ENCODE results near the gene MBD2.
"Not testable (repeated sequence)": the region's sequence is repeated elsewhere in the genome, so short reads cannot be mapped to it uniquely, and the experiment has no call there.

MBD2 gene, protein sequence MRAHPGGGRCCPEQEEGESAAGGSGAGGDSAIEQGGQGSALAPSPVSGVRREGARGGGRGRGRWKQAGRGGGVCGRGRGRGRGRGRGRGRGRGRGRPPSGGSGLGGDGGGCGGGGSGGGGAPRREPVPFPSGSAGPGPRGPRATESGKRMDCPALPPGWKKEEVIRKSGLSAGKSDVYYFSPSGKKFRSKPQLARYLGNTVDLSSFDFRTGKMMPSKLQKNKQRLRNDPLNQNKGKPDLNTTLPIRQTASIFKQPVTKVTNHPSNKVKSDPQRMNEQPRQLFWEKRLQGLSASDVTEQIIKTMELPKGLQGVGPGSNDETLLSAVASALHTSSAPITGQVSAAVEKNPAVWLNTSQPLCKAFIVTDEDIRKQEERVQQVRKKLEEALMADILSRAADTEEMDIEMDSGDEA

GRCh38 chr18:54224379-54225014, at the start of gene MBD2:
MBD2 (minus strand) TSS chr18:54224669; CDS start chr18:54224559, 110 bp downstream.
- DNase-seq (ENCODE audit: low read depth in 1 of 2, low spot score in 1 of 2), result peak; percentile 84 to 93

DNA sequence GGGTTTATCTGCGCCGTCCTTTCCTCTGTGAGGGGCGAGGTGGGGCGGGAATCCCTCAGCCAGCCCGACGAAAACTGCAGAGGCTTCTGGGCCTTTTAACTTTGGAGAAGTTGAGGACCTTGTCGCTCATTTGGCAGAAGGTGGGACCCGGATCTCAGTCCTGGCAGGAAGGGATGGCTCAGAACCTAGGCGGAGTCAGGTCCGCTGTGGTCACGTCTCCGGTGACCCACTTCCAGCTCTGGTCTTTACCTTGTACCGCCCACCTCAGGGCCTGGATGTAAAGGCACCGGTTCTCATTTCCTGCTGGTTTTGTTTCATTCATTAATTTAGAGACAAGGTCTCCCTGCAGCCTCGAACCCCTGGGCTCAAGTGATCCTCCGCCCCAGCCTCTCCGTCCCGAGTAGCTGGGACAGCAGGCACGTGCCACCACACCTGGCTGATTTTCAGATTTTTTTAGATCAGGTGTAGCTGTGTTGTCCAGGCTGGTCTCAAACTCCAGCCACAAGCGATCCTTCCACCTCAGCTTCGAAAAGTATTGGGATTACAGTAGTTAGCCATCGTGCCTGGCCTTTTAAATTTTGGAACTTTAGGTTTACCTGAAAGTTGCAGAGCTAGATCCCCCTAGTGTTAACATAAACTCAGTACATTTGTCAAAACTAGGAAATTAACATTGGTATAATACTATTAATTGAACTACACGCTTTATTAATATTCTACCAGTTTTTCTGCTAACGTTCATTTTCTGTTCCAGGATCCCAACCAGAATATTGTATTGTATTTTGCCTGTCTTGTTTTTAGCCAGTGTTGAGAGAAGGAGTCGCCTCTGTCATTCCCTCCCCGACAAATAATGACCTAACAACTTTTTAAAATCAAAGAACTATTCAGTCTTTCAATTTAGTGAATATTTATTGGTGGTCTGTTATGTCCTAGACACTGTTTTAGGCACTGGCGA, 45.7 kb upstream of the MBD2 start:
- DNase-seq (ENCODE audit: low read depth in 1 of 2, low spot score in 1 of 2), result peak in 1 of 2 donors; percentile 36

DNA sequence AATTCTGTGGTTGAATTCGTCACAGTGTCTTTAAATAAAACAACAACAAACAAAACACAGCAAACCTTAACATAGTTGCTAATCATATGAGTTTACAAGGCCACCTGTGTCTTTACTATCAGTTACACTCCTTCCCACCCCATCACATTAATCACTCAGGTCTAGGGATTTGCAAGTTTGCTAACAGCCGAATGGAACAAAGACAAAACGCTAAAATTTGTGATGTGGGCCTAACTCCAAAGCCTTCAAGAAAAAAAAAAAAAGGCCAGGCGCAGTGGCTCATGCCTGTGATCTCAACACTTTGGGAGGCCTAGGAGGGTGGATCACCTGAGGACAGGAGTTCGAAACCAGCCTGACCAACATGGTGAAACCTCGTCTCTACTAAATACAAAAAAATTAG, 44.3 kb upstream of the MBD2 start:
- DNase-seq (ENCODE audit: low read depth in 1 of 2, low spot score in 1 of 2), result no peak

- DNase-seq (ENCODE audit: low read depth in 1 of 2, low spot score in 1 of 2), result no peak
Observed at GRCh38 chr18:54267701-54268100, 43.2 kb upstream of the MBD2 start.

- DNase-seq (ENCODE audit: low read depth in 1 of 2, low spot score in 1 of 2), result peak in 1 of 2 donors; percentile 18
Observed at GRCh38 chr18:54263904-54264336, 39.5 kb upstream of the MBD2 start.

GRCh38 chr18:54261894-54262293, 37.4 kb upstream of the MBD2 start:
- peak in 1 of 2 donors; percentile 19 for DNase-seq (ENCODE audit: low read depth in 1 of 2, low spot score in 1 of 2)

DNA sequence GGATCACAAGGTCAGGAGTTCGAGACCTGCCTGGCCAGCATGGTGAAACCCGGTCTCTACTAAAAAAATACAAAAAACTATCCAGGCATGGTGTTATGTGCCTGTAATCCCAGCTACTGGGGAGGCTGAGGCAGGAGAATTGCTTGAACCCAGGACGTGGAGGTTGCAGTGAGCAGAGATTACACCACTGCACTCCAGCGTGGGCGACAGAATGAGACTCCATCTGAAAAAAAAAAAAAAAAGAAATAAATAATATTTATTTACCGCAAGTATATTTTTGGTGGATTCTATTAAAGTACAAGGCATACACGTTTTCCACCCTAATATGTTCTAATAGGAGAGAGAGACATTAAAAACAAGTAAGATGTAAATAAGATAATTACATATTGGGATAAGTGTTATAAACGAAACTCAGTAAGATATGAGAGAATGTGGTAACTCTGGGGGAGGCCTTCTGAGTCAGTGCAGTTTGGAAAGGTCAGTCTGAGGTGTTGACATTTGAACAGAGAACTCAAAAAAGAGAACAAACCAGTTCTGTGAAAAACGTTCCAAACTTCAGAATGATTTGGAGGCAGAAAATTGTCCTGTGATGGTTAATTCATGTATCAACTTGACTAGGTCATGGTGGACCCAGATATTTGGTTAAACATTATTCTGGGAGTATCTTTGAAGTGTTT, 36.1 kb upstream of the MBD2 start:
- no peak for DNase-seq (ENCODE audit: low read depth in 1 of 2, low spot score in 1 of 2)

GRCh38 chr18:54257818-54258217, 33.3 kb upstream of the MBD2 start:
- not testable (repeated sequence) for DNase-seq (ENCODE audit: low read depth in 1 of 2, low spot score in 1 of 2)

GRCh38 chr18:54257015-54257414, 32.5 kb upstream of the MBD2 start:
- no peak for DNase-seq (ENCODE audit: low read depth in 1 of 2, low spot score in 1 of 2)

GRCh38 chr18:54255141-54255540, 30.7 kb upstream of the MBD2 start:
- no peak for DNase-seq (ENCODE audit: low read depth in 1 of 2, low spot score in 1 of 2)

GRCh38 chr18:54254265-54254758, 29.8 kb upstream of the MBD2 start:
- no peak for DNase-seq (ENCODE audit: low read depth in 1 of 2, low spot score in 1 of 2)

GRCh38 chr18:54251606-54252390, 27.3 kb upstream of the MBD2 start:
- no peak for DNase-seq (ENCODE audit: low read depth in 1 of 2, low spot score in 1 of 2)

GRCh38 chr18:54250846-54251261, 26.4 kb upstream of the MBD2 start:
- DNase-seq (ENCODE audit: low read depth in 1 of 2, low spot score in 1 of 2), result no peak

- DNase-seq (ENCODE audit: low read depth in 1 of 2, low spot score in 1 of 2), result no peak
Observed at GRCh38 chr18:54247511-54248175, 23.2 kb upstream of the MBD2 start.

- no peak for DNase-seq (ENCODE audit: low read depth in 1 of 2, low spot score in 1 of 2)
Observed at GRCh38 chr18:54242327-54242726, 17.9 kb upstream of the MBD2 start.

GRCh38 chr18:54241483-54241882, 17.0 kb upstream of the MBD2 start:
- DNase-seq (ENCODE audit: low read depth in 1 of 2, low spot score in 1 of 2), result no peak

- no peak for DNase-seq (ENCODE audit: low read depth in 1 of 2, low spot score in 1 of 2)
Observed at GRCh38 chr18:54240629-54241107, 16.2 kb upstream of the MBD2 start.

DNA sequence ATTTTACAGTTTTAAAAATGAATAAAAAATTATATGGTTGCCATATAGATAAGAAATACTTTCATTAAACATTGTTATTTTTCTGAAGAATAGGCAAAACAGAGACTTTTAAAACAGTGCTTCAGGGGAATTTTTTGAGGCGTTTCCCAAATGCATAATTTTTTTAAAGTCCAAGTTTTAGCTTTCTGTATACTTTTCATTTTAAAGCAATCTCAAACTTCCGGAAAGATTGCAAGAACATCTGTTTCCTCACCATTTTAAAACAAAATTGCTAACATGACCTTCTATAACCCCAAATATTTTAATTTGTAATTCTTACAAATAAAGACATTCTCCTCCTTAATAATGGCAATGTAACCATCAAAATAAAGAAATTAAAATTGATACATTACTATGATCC, 15.1 kb upstream of the MBD2 start:
- DNase-seq (ENCODE audit: low read depth in 1 of 2, low spot score in 1 of 2), result no peak

GRCh38 chr18:54239091-54239490, 14.6 kb upstream of the MBD2 start:
- no peak for DNase-seq (ENCODE audit: low read depth in 1 of 2, low spot score in 1 of 2)

Measured in activated CD4-positive, alpha-beta T cell treated with anti-CD3 and anti-CD28 coated beads, Interleukin-2, amount 50 U/mL, for 24 hours (primary cell).